Measurements from ENCODE around the gene PCED1A.

Gene PCED1A

GRCh38 chr20:2804041-2804828 lies 36.2 kb downstream of the PCED1A start:
- no peak for DNase-seq (ENCODE audit: low read depth in 2 of 2)

- DNase-seq (ENCODE audit: low read depth in 2 of 2), result no peak
Measured at GRCh38 chr20:2801286-2801728, 39.1 kb downstream of the PCED1A start.

GRCh38 chr20:2800521-2801285 lies 39.8 kb downstream of the PCED1A start, which contains the start of gene CPXM1:
TSS of gene CPXM1 (minus strand) at chr20:2800627. CDS start at chr20:2800572, 55 bp downstream.
- DNase-seq (ENCODE audit: low read depth in 2 of 2), result no peak

DNA sequence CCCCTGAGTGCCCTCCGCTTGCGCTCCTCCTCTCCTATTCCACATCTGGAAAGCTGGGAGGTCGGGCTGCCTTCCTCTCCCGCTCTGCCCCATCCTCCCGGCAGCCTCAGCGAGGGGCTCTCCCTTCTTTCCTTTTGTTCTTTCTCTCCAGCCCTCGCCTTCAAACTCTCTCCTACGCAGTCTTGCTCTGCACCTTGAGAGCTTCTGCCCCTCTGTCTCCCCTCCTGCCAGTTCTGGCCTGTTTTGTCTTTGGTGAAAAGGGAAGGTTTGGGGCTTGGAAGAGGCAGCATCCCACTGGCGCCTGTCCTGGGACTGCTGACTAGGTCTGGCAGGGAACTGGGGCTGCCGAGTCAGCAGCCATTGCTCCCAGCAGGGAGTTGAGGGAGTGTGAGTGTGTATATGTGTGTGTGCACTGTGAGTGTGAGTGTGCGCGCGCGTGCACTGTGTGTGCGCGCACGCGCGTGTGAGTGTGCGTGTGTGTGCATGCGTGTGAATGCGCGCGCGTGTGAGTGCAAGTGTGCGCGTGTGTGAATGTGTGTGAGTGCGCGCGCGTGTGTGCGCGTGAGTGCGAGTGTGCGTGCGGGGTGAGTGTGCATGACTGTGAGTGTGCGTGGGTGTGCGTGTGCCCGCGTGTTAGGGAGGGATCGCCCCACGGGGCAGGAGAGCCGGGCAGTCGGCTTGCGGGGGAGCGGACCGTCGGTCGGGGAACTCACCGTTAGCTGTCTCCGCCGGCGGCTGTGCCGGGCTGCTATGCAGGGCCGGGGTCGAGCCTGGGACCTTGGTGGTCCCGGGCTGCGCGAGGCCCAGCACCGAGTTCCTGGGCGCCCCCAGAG lies 40.6 kb downstream of the PCED1A start:
- no peak for DNase-seq (ENCODE audit: low read depth in 2 of 2)

GRCh38 chr20:2799271-2799670 lies 41.2 kb downstream of the PCED1A start:
- no peak for DNase-seq (ENCODE audit: low read depth in 2 of 2)

- no peak for DNase-seq (ENCODE audit: low read depth in 2 of 2)
Measured at GRCh38 chr20:2798814-2799213, 41.6 kb downstream of the PCED1A start.

- no peak for DNase-seq (ENCODE audit: low read depth in 2 of 2)
Measured at GRCh38 chr20:2798095-2798805, 42.2 kb downstream of the PCED1A start.

GRCh38 chr20:2797136-2797983 lies 43.1 kb downstream of the PCED1A start:
- DNase-seq (ENCODE audit: low read depth in 2 of 2), result no peak

GRCh38 chr20:2796011-2796660 lies 44.3 kb downstream of the PCED1A start:
- DNase-seq (ENCODE audit: low read depth in 2 of 2), result no peak

GRCh38 chr20:2795451-2795850 lies 45.0 kb downstream of the PCED1A start:
- no peak for DNase-seq (ENCODE audit: low read depth in 2 of 2)

DNA sequence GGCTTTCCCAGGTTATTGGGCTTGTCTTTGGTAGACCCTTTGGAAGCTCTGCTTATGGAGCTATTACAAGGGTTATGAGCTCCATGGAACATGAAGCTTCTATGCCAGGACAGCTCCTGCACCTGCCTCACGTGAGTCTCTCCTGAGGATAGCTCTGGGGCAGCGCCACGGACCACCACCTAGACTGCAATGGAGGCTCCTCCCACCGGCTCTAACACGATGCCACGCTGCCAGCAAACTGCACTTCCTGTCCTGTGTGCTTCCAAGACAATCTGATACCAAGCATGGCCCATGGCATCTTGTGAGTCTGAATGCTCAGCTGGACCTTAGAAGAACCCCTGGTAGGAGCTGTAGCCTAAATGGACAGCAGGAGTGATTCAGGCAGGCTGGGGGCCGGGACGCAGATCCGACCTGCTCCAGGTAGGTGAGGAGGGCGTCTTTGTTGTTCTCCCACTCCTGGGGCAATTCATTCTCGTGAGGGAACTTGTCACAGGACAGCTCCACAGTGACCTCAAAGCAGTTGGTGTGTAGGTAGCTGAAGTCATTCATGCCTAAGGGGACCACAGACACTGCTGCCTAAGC lies 45.5 kb downstream of the PCED1A start:
- DNase-seq (ENCODE audit: low read depth in 2 of 2), result no peak

DNA sequence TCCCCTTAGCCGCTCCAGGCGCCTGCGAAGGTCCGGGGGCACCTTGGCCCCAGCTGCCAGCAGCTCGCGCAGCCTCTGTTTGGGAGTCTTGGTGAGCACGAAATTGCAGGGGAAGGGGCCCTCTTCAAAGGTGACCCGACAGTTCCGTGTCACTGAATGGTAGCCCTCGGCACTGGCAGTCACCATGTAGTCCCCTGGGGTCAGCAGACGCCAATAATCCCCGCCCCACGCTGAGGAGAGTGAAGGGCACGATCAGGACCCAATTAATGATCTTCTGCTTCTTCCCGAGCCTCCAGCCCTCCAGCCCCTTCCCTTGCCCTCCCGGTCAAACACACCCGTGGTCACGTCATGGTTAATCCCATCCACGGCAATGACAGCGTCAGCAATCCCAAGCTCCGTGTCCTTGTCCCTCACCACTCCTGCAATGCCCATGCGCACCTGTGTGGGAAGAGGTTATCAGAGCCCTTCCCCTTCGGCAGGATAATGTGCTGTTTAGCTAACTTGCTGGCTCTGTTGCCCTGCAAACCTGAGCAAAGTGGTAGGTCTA lies 46.2 kb downstream of the PCED1A start:
- no peak for DNase-seq (ENCODE audit: low read depth in 2 of 2)

GRCh38 chr20:2793471-2793870 lies 47.0 kb downstream of the PCED1A start:
- DNase-seq (ENCODE audit: low read depth in 2 of 2), result no peak
